Daoy (cell line): ENCODE data around the gene SLC25A25. TPM values are rescaled to one million over a fixed set of nuclear protein-coding genes. Genes with fewer than 3 reads are reported as not detected.

Experiments used
- DNase-seq: peaks from one replicate; pipeline ENCODE4 v3.0.0-alpha.2; 2015; ENCODE audit warnings: low read depth
- total RNA-seq: library from RNA; depleted of rRNA; stranded (reverse); fragments of >200 nt; shearing (Covaris generic); gene quantifications from 2 replicates; pipeline ENCODE4 v1.2.3, GENCODE V29; 2014

The SLC25A25 gene
- total RNA-seq, 1 experiment from 2014 or later = 30.5 TPM

GRCh38 chr9:128096616-128097536 lies 28.8 kb downstream of the SLC25A25 start:
- no peak for DNase-seq

GRCh38 chr9:128097543-128098296 lies 29.7 kb downstream of the SLC25A25 start:
- no peak for DNase-seq

GRCh38 chr9:128098297-128099230 lies 30.5 kb downstream of the SLC25A25 start:
- DNase-seq = peak; percentile 99

- DNase-seq = no peak
Observed at GRCh38 chr9:128099231-128099931, 31.3 kb downstream of the SLC25A25 start.

- DNase-seq = no peak
Observed at GRCh38 chr9:128099932-128100491, 32.0 kb downstream of the SLC25A25 start.

- DNase-seq = no peak
Observed at GRCh38 chr9:128100581-128100980, 32.5 kb downstream of the SLC25A25 start.

- DNase-seq = no peak
Observed at GRCh38 chr9:128101231-128101661, 33.2 kb downstream of the SLC25A25 start.

- DNase-seq = no peak
Observed at GRCh38 chr9:128101690-128102089, 33.7 kb downstream of the SLC25A25 start.

- DNase-seq = no peak
Observed at GRCh38 chr9:128102196-128102595, 34.2 kb downstream of the SLC25A25 start.

GRCh38 chr9:128102861-128103588 lies 35.0 kb downstream of the SLC25A25 start:
- no peak for DNase-seq

GRCh38 chr9:128103589-128103962 lies 35.5 kb downstream of the SLC25A25 start:
- DNase-seq = no peak

- no peak for DNase-seq
Observed at GRCh38 chr9:128104171-128104618, 36.2 kb downstream of the SLC25A25 start.

GRCh38 chr9:128105538-128106175 lies 37.6 kb downstream of the SLC25A25 start:
- DNase-seq = no peak

GRCh38 chr9:128106181-128106939 lies 38.3 kb downstream of the SLC25A25 start:
- no peak for DNase-seq

GRCh38 chr9:128106940-128107467 lies 39.0 kb downstream of the SLC25A25 start:
- no peak for DNase-seq

- DNase-seq = no peak
Observed at GRCh38 chr9:128107468-128108268, 39.6 kb downstream of the SLC25A25 start.

- no peak for DNase-seq
Observed at GRCh38 chr9:128108269-128109049, 40.4 kb downstream of the SLC25A25 start.
